Neural cell (in vitro differentiated cells): ENCODE data around the gene TBR1. TPM values are rescaled to one million over a fixed set of nuclear protein-coding genes. Genes with fewer than 3 reads are reported as not detected.

Source experiments
- polyA plus RNA-seq: library from polyadenylated mRNA; depleted of rRNA; stranded (reverse); fragments of >200 nt; gene quantifications from 2 replicates; pipeline ENCODE4 v1.2.3, GENCODE V29; 2014
- small RNA-seq, 3 experiments: library from RNA; depleted of rRNA; stranded (forward); fragments of <200 nt; gene quantifications; one replicate each; pipeline ENCODE3, GENCODE V24; 2012

TBR1 gene
- polyA plus RNA-seq, 1 donor from 2014 or later, result 4.5 TPM

Small RNA genes within 50 kb of the gene (small RNA-seq; reads per million reads assigned to genes)
- gene RNA5SP108, result 0 reads per million in 3 experiments

Other genes with a start within 250 kb of the TBR1 start
- 115 and 136 TPM in 2 replicates for gene PSMD14, start 107.9 kb upstream of the TBR1 start, polyA plus RNA-seq
- gene SLC4A10, start 208.1 kb downstream of the TBR1 start, polyA plus RNA-seq, result 26.1 and 29.3 TPM in 2 replicates